ENCODE measurements around the gene FLCN. TPM values are rescaled to one million over a fixed set of nuclear protein-coding genes. Genes with fewer than 3 reads are reported as not detected.

FLCN gene
- total and polyA plus RNA-seq, 2 donors (not counting 3 experiments of a cell fraction or from before 2014, with no cell fraction given) = 38.8 to 68.9 TPM

- TF ChIP-seq CTCF (IDR thresholded peaks at IDR 0.05; ENCODE audit: extremely low read depth in 1 of 2, insufficient read depth in 1 of 2, low read depth in 1 of 2, low read length in 2 of 2) = no peak
- TF ChIP-seq GATA2 (IDR thresholded peaks at IDR 0.05; ENCODE audit: insufficient read depth, insufficient read length, low read depth, low read length) = no peak
- Histone ChIP-seq H2AFZ (ENCODE audit: low read depth, low read length) (no peak overlapping the region), H3K4me2 (ENCODE audit: insufficient read depth, low read length) (no peak overlapping the region), H3K79me2 (ENCODE audit: control insufficient read depth, insufficient read depth, low read length) (no peaks in the 10 kb centered on the region), H3K9ac (replicated peaks; ENCODE audit: extremely low read depth, insufficient read depth, low read length) (no peak overlapping the region), H3K36me3 (ENCODE audit: control insufficient read depth in 2 of 2, extremely low read depth in 1 of 2, insufficient read depth in 2 of 2, low read length in 2 of 2) (peaks cover 21 to 56% of the 10 kb centered on the region in 2 experiments), H3K4me1 (ENCODE audit: control insufficient read depth, extremely low read depth, insufficient read depth, low read length) (peaks cover 12% of the 10 kb centered on the region), H4K20me1 (replicated peaks; ENCODE audit: control insufficient read depth, extremely low read depth, insufficient read depth, low read length) (no peaks in the 10 kb centered on the region), H3K4me3 (replicated peaks in 1 of 3; ENCODE audit: insufficient read depth in 1 of 3, low read depth in 1 of 3, low read length in 3 of 3) (no peak overlapping the region), H3K9me1 (replicated peaks; ENCODE audit: control insufficient read depth, extremely low read depth, insufficient read depth, low read length) (no peaks in the 10 kb centered on the region), H3K27me3 (ENCODE audit: control insufficient read depth in 2 of 2, insufficient read depth in 2 of 2, low read length in 2 of 2) (no peaks in the 10 kb centered on the region), H3K9me3 (replicated peaks; ENCODE audit: control insufficient read depth, insufficient read depth, low read length) (no peaks in the 10 kb centered on the region), H3K27ac (ENCODE audit: insufficient read depth, low read depth, low read length) (no peak overlapping the region)
- DNase-seq (ENCODE audit: low read depth, low spot score) (no peak), FAIRE-seq (no peak)
- intact Hi-C loops (cut with micrococcal nuclease) = no loop called here
- ChIA-PET CTCF (interaction anchor here (1.4 kb wide), 1 partner anchor 29 kb away, joined by 7 read pairs; no protein-coding TSS in a partner anchor), POLR2A (interaction anchor here (0.7 kb wide), 1 partner anchor 172 kb away, joined by 4 read pairs; no protein-coding TSS in a partner anchor)
- no TSS peak for BruUV-seq (replicated peaks)
- dilution Hi-C loops (cut with MboI; ENCODE audit: extremely low pct_ligation_motif_present, low sequenced_read_pairs) = no loop called here
Observed at GRCh38 chr17:17170346-17170985, 66.5 kb downstream of the FLCN start.

- no peak overlapping the region for H2AFZ ChIP-seq (ENCODE audit: low read depth, low read length)
- H3K4me1 ChIP-seq (ENCODE audit: control insufficient read depth, extremely low read depth, insufficient read depth, low read length) = peaks cover 12% of the 10 kb centered on the region
- no peak overlapping the region for H3K27ac ChIP-seq (ENCODE audit: insufficient read depth, low read depth, low read length)
- H3K4me2 ChIP-seq (ENCODE audit: insufficient read depth, low read length) = no peak overlapping the region
- H3K9ac ChIP-seq (replicated peaks; ENCODE audit: extremely low read depth, insufficient read depth, low read length) = no peak overlapping the region
- BruUV-seq (replicated peaks) = no TSS peak
- ChIA-PET POLR2A (no interaction called here), CTCF (interaction anchor here (1.1 kb wide), 1 partner anchor 104 kb away, joined by 3 read pairs; no protein-coding TSS in a partner anchor)
- no peaks in the 10 kb centered on the region for H4K20me1 ChIP-seq (replicated peaks; ENCODE audit: control insufficient read depth, extremely low read depth, insufficient read depth, low read length)
- intact Hi-C loops (cut with micrococcal nuclease) (no loop called here), dilution Hi-C loops (cut with MboI; ENCODE audit: extremely low pct_ligation_motif_present, low sequenced_read_pairs) (no loop called here)
- no peak for FAIRE-seq
- TF ChIP-seq FOS (IDR thresholded peaks at IDR 0.05; ENCODE audit: borderline replicate concordance, insufficient read depth, low read length) (no peak), POLR2AphosphoS5 (IDR thresholded peaks at IDR 0.05; ENCODE audit: insufficient read depth, low read depth, low read length) (no peak), JUN (IDR thresholded peaks at IDR 0.05; ENCODE audit: borderline replicate concordance, insufficient read depth, insufficient read length, low read depth) (no peak), EZH2 (IDR thresholded peaks at IDR 0.05; ENCODE audit: borderline replicate concordance, low read depth, low read length, severe bottlenecking) (no peak), MYC (IDR thresholded peaks at IDR 0.05; ENCODE audit: low read depth, low read length) (no peak), POLR2A (IDR thresholded peaks at IDR 0.05; ENCODE audit: low read depth, low read length) (no peak), GATA2 (IDR thresholded peaks at IDR 0.05; ENCODE audit: insufficient read depth, insufficient read length, low read depth, low read length) (no peak), CTCF (IDR thresholded peaks at IDR 0.05; ENCODE audit: extremely low read depth in 1 of 2, insufficient read depth in 1 of 2, low read depth in 1 of 2, low read length in 2 of 2) (no peak), MAX (IDR thresholded peaks at IDR 0.05; ENCODE audit: insufficient read depth, insufficient read length) (no peak)
- H3K36me3 ChIP-seq (ENCODE audit: control insufficient read depth in 2 of 2, extremely low read depth in 1 of 2, insufficient read depth in 2 of 2, low read length in 2 of 2) = peaks cover 19 to 62% of the 10 kb centered on the region in 2 experiments
- H3K9me3 ChIP-seq (replicated peaks; ENCODE audit: control insufficient read depth, insufficient read depth, low read length) = no peaks in the 10 kb centered on the region
- DNase-seq (ENCODE audit: low read depth, low spot score) = no peak
- no peaks in the 10 kb centered on the region for H3K9me1 ChIP-seq (replicated peaks; ENCODE audit: control insufficient read depth, extremely low read depth, insufficient read depth, low read length)
- no peaks in the 10 kb centered on the region for H3K79me2 ChIP-seq (ENCODE audit: control insufficient read depth, insufficient read depth, low read length)
- no peak overlapping the region for H3K4me3 ChIP-seq (replicated peaks in 1 of 3; ENCODE audit: insufficient read depth in 1 of 3, low read depth in 1 of 3, low read length in 3 of 3)
- H3K27me3 ChIP-seq (ENCODE audit: control insufficient read depth in 2 of 2, insufficient read depth in 2 of 2, low read length in 2 of 2) = no peaks in the 10 kb centered on the region
Observed at GRCh38 chr17:17169396-17169795, 67.6 kb downstream of the FLCN start.
